GM18507 (cell line): Measurements from ENCODE around the gene MSI2.

Experiments used
- DNase-seq: peaks from one replicate; pipeline ENCODE4 v3.0.0; 2011; ENCODE audit warnings: low read depth; ENCODE audit not compliant: insufficient read length; ENCODE audit errors: extremely low spot score
- FAIRE-seq: peaks from 2 replicates; lab custom pipeline; 2011; peaks lifted over from hg19 to GRCh38; lab: Jason Lieb, UNC

Gene MSI2

DNA sequence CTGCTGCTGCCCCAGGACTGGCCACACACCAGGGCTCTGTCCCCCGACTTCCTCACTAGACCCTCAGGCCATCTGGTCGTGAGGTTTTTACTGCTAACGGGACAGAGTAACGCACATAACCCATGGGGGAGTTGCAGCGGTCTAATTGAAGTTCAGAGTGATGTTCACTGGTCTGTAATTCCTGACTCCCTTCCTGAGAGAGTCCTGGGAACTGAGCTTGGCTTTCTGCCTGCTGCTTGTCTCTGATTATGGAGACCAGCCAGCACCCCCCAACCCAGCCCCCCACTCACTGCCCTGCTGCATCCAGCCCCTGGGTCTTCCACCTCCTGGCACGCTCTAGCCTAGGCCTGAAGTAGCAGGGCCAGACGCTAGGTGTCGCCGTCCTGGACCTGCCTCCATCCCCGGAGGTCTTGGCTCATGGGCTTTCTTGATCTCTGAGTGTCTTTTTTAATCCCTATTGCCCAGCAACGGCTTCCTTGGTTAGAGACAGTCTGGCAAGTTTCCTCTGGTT, 295.8 kb downstream of the MSI2 start:
- DNase-seq = peak; percentile 36
- FAIRE-seq = peak; percentile 24

DNA sequence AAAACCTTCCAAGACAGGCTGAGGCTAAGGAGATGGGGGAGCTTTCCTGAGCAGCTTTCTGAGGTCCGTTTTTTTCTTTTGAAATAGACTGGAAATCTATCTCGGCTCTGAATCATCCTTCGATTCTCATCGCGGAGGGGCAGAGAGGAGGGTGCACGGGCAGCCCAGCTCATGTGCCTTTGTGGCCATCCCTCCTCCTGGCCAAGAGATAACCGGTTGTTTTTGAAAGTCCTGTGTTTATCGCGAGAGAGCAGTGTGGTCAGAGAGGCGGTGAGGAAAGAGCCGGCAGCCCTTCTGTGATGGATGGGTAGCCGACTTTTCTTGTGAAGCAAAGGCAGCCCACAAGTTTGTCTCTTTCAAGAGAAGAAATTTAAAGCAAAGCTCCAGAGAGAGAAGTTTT, 297.2 kb downstream of the MSI2 start:
- FAIRE-seq (no peak), DNase-seq (no peak)

DNA sequence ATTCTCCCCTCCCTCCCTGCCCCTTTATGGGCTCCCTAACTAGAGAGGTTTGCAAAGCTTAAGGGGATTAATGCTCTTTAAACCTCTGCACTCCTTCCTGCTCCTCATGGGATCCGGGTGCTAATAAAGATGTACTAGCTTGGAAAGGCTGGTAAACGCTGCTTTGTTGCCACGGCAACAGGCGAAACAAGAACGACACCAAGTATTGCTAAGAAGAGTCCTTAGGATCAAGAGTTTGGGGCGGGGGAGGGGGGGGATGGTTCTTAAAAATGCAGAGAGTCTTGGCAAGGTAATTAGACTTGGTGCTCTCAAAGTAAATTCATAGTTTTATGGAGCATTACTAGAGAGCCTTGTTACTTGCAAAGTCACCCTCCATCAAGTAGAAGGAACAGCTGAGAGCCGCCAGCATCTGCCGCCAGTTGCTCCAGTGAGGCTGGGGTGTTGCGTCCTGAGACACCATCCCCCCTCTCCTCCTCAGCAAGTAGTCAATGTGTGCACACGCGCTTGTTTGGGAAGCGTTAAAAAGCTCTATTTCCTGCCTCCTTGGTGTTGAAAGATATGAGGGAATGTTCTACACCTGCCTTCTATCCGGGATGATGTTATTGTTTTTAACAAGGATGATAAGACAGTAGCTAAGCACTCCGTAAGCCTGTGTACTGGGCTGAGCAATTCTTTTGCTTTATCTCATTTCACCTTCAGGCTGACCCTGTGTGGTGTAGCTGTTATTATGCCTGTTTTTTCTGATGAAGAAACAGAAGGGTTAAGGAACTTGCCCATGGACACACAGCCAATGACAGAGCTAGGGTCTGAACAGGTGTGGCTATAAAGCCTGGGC, 297.9 kb downstream of the MSI2 start:
- no peak for FAIRE-seq
- DNase-seq = no peak

DNA sequence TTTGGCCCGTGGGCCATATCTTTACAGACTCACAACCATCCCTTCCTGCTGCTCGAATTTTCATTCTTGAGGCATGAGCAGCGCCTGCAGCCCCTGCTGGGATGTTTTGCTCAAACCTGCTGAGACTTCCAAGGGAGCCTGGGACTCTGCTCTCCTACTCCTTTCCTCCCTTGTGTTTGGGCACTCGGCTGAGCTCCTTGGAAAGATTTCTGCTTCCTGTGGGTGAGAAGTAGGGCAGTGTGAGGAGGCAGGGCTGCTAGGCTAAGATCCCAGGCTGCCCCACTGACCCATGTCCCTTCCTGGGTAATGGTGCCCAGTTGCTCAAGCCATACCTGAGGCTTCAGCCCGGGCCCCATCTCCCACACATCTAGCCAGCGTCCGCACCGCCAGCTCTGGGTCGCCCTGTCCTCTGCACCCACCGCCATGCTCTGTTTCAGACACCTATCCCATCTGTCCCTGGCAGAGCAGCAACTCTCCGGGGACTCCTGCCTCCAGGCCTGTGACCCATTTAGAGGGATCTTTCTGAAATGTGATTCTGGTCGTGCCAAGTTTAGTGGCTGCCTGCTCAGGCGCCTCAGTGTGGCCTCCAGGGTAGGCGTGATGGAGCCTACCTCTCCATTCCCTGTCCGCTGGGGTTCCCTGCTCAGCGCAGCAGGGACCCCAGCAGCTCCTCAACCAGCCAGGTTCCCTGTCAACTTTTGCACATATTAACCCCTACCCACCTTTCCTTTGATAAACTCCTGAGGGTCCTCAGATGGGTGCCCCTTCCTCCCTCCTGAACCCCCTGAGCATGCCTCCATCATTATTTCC, 298.7 kb downstream of the MSI2 start:
- FAIRE-seq (no peak), DNase-seq (no peak)

DNA sequence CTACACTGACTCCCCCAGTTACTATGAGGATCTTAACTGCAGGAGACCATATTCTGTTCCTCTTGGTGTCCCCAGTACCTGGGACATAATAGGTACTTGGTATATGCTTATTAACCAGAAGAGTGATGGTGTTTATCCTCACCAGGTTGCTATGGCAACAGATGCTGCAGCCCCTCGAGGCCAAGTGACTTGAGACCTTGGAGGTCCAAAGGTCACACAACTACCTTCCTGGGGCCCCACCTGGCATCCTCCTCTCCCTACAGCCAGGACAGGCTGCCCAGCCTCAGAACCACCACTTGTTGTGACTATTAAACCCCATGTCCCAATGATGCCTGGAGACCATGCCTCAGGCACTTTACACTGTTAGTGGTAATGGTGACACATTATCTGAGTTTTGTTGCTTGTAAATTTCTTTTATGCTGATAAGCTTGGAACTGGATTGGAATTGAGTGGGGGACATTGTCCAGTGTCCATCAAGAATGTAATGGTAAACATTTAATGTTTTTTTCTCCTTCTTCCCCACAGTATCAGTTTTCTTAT, 299.4 kb downstream of the MSI2 start:
- DNase-seq = no peak
- no peak for FAIRE-seq

DNA sequence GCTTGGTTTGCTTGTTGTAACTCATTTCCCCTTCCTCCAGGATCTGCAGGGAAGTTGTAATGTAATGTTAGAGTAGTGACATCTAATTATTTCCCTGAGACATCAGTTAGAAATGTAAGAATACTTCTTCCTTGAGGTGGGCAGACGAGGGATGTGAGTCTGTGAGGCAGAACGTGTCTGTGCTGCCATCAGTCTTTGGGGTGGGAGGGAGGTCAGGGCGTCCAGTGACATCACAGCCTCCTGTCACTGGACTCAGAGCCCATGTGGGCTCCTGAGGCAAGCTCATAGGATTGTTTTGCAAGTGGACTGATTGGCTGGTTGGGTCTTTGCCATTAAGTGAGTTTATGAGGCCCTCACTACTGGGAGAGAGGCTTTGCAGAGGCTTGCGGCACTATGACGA, 300.0 kb downstream of the MSI2 start:
- FAIRE-seq (no peak), DNase-seq (no peak)

DNA sequence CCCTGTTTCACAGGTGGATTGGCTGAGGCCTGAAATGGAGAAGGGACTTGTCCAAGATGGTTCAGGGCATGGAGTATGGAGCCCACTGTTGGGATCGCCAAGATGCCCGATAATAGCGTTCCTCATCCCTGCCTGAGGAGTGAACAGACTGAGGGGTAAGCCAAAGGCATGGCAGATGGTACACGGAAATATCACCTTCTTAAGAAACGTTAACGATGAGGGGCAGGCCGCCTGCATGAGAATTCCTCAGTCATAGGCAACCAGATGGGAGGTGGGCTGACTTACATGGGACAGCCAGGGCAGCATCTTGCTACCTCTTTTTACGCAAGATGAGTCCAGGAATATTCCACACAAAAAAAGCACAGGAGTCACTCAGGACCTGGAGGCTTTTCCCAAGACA, 300.7 kb downstream of the MSI2 start:
- FAIRE-seq (no peak), DNase-seq (no peak)

DNA sequence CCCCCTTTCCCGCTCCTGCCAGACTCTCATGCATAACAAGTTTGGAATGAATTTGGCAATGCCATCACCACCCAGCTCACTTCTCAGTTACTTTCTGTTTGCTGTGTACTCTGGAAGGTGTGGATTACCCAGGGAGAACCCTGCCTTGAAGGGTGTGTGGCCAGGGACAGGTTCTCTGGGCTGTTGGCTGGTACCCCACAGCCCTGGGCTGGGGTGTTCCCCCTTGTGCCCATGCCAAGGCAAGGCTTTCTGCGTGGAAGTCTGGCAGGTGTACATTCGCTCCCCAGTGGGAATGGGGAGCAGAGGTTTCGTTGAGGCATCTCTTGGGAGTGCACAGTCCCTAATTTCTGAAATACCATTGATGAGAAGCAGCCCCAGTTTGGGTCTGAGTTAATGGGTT, 301.1 kb downstream of the MSI2 start:
- no peak for FAIRE-seq
- DNase-seq = no peak

DNA sequence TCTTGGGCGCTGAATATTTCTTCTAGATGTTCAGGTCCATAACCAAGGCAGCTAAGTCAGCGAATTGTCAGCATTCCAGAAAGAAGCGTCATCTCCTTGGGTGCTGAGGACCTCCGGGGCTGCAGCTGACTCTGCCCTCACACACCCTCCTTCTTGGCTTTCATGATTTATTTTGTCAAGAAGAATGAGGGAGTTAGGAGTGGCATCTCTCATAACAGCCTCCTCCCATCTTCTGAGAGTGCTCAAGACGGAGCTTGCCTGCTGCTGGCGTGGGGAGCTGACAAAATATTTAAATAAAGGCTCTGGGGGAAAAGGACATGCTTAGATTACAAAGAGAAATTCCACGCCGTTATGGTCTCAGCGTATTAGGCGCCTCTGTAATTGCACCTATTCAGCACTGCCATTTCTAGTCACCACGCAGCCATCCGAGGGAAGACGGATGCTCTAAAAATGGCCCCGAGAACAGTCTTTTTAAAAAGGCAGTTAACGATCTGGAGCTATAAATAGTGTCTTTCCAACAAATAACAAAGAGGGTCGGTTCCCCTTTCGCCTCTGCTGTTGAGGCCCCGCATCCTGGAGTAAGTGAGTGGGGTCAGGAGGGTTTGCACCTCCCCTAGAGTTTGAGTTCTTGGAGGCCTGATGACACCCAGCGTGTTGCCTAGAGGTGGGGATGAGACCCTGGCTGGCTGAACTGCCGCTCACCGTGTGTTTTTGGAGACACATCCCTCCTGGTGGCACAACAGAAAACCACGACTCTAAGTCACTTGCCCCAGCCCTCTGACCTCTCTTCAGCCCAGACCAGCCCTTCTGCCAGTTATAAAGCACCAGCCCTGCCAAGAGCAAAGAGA, 301.7 kb downstream of the MSI2 start:
- DNase-seq (no peak), FAIRE-seq (no peak)

DNA sequence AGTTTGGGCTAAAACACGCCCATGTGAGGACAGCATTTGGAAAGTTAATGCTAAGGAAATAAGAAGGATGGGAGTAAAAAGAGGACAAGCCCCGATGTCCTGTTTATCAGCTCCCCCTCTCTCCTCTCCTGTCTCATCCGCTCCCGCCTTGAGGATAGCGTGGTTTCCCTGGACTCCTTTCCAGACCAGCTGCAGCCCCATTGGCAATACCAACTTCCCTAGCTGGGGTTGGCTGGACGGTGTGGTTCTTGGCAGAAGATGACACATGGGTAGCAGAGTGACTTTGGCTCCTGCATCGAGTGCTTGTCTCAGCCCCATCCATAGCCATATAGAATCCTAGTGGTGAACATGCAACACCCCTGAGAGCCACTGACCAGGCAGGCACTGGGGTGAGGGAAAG, 302.9 kb downstream of the MSI2 start:
- DNase-seq (no peak), FAIRE-seq (no peak)

DNA sequence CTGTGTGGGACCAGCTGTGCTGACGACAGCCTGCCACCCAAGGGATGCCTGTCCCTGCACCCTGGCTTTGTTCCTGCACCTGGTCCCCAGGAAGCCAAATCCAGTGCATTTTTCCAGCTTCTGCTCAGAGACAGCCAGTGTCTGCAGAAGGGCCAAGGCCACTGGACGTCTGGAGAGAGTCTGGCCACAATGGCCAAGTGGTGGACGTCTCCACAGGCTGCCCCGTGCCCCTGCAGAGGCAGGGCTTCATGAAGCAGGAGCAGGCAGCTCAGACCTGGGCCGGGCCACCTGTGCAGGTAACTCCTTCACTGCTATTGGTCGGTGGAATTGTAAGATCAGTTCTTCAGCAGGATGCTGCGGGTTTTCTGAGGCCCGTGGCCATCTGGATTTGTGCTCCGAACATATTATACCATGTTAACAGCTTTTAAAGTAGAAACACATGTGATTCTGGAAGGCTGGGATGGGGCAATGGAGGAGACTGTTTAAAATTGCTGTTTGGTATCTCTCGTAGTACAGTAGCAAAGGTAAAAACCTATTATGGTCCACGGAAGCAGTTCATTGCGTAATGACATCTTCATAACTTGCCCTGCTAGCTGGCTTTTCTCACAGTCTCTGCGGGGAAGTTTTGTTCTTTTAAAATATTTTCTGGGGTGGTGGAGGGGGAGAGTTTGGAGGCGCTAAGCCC, 303.5 kb downstream of the MSI2 start:
- no peak for FAIRE-seq
- DNase-seq = no peak

DNA sequence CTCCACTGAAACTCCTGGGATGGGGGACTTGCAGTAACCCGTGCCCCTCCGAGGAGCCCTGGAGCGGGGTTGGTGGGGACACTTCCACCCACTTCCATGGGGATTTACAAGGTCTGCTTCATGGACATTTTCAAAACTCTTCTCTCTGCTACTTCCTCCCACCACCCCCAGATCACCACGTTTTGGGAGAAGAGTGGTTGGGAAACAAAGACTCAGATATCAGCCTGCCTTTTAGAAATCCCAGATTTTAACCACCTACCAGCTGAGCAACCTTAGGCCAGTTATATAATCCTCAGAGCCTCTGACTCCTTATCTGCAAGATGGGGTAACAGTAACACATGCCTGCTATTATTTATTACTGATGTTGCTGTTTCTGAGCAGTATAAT, 304.0 kb downstream of the MSI2 start:
- no peak for FAIRE-seq
- DNase-seq = no peak

DNA sequence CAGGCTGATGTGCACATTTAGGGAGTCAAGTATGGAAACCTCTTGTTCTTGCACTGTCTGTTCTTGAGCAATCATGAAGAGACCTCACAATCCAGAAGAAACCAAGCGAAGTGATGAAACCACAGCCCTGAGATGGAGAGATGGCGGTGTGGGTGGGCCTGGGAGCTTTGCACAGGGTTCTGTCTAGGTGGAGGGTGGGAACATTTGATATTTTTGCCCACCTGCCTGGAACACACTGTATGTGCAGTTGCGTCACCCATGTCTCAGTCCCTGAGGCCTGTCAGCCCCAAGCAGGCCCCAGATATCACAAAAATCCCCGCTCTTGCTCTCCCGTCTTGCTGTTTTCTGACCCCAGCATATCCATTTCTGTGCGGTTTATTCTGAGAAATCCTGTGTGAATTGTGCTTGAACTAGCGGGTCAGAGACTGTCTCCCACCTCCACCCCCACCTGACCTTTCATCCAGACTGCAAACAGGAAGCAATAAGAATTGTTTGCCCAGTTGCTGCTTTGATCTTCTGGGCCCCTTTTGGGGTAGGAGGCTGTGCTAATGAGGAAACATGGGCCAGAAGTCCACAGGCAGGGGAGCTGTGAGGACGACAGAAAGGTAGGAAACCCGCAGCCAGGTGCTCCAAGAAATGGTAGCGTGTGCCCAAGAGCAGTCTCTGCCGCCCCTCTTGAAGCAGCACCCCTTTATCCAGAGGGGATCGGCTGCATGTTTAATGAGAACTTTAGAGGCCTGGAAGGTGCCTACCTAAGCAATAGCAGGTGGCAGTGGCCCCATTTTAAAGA, 304.9 kb downstream of the MSI2 start:
- no peak for FAIRE-seq
- DNase-seq = no peak

DNA sequence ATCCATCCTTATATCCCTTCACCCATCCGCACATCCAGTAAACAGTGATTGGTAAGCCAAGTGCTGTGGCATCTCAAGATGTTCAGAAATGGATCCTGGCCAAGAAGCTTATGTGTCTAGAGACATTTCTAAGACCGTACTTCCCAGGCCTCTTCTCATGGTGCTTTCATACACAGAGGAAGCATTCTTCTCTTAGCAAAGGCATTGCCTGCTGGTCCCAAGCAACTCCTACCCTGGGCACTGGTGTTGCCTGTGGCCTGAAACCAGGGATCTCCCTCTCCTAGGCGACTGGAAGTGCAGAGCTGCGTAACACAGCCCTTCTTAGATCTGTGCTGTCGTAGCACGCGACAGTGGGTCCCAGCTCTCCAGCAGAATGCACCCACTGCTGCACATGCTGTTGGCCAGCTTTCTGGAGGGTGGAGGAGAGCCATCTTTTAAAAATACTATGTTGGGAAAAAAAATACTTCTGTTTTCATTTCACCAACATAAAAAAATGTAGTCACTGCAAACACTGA, 305.9 kb downstream of the MSI2 start:
- FAIRE-seq = no peak
- DNase-seq = no peak

DNA sequence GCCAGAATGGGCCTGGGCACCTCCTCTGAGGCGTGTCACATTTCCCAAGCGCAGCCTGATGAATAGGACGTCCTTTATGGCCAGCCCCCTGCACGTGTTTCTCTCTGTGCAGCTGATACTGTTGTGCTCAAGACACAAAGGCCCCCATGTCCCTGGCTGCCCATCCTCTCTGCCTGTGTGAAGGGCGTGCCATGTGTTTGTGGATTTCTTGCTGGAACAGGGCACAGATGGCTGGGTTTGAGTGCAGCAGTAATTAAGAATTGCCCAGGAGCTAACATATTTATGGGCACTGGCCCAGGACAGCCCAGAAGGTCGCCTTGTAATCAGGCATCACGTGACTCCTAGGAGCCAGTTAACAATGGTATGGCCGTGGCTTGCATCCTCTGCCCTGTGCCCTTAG, 307.6 kb downstream of the MSI2 start:
- FAIRE-seq (no peak), DNase-seq (no peak)

DNA sequence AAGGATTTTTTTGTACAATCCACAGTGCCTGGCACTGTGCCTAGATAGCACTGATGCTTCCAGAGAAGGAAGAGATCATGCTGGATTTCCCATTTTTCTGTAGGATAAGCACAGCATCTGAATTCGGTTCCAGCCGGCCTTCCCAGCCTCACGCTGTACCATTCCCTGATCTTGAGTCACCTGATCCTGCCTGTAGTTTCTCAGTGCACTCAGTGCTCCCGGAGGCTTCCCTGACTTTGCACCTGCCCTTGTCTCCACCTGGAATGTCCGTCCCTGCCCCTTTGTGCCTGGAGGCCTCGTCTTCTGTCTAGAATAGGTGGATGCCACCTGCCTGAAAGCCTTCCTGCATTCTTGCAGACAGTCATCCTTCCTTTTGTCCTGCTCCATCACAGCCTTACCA, 308.9 kb downstream of the MSI2 start:
- no peak for DNase-seq
- FAIRE-seq = no peak

DNA sequence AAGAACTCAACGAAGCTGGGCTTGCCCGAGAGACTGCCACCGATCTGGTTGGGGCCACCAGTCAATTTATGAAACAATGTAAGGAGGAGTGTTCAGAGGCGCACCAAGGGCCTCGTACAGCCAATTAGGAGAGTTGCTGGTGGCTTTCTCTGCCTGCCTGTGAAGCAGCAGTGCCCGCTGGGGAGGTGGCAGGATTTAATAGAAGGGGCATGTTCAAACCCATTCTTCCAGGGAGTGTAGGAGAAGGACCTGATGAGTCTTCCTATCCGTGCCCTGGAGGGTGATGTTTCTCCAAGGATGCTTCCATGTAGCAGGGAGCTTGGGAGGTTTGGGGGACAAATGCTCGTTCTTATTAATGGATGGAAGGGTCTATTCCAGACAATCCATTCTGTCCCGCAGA, 310.4 kb downstream of the MSI2 start:
- FAIRE-seq (no peak), DNase-seq (no peak)

DNA sequence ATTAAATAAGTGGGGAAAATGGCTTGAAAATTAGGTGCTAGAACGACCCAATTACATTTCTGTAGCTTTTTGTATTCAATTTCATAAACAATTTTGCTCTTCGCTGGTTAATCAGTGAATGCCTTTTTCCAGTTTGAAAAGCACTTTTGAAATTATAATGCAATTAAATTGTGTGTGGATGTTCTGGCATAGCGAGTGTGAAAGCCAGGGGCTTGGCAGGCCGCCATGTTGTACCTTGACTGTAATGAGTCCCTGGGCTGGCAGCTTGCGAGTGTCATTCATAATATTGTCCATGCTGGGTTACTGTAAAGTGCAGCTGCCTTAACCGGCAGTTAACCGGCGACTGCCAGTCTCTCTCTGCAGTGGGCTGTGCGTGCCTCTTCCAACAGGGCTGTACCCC, 310.9 kb downstream of the MSI2 start:
- DNase-seq (no peak), FAIRE-seq (no peak)
